GM19452 (cell line): ENCODE results near the gene KIAA1191.
"Not testable (repeated sequence)": the region's sequence is repeated elsewhere in the genome, so short reads cannot be mapped to it uniquely, and the experiment has no call there.

Source experiments
- ATAC-seq: cut with Tn5 transposase; IDR thresholded peaks from one replicate; pipeline ENCODE4 v1.9.1; 2021; ENCODE audit not compliant: unreplicated experiment

The KIAA1191 gene

GRCh38 chr5:176317534-176318374 is 43.8 kb downstream of the KIAA1191 start:
- ATAC-seq: no peak

GRCh38 chr5:176305356-176305755 is 56.2 kb downstream of the KIAA1191 start:
- not testable (repeated sequence) for ATAC-seq
